DMS79 treated with DMSO at 0.1 percent for 48 hours (cell line): ENCODE data around the gene HIRA.
"Not testable (repeated sequence)": the region's sequence is repeated elsewhere in the genome, so short reads cannot be mapped to it uniquely, and the experiment has no call there.

Experiments used
- DNase-seq: peaks from one replicate; lab custom pipeline; 2025; lab: John Stamatoyannopoulos, UW

HIRA gene

GRCh38 chr22:19443544-19444211 lies 12.1 kb upstream of the HIRA start:
- DNase-seq, result no peak

GRCh38 chr22:19442166-19442565 lies 10.6 kb upstream of the HIRA start:
- no peak for DNase-seq

GRCh38 chr22:19440411-19441195 lies 9.1 kb upstream of the HIRA start:
- DNase-seq, result no peak

GRCh38 chr22:19438298-19438697 lies 6.8 kb upstream of the HIRA start:
- DNase-seq, result no peak

- DNase-seq, result not testable (repeated sequence)
Measured at GRCh38 chr22:19436444-19437161, 5.1 kb upstream of the HIRA start.

- DNase-seq, result no peak
Measured at GRCh38 chr22:19434829-19435580, 3.5 kb upstream of the HIRA start.

GRCh38 chr22:19434401-19434800 lies 2.9 kb upstream of the HIRA start:
- DNase-seq, result no peak

GRCh38 chr22:19432133-19432851 lies 759 bp upstream of the HIRA start, which contains the start of gene MRPL40:
Gene MRPL40 (plus strand): TSS chr22:19432545. CDS start chr22:19432555, 10 bp downstream.
- DNase-seq, result peak; percentile 62

GRCh38 chr22:19430890-19431541 lies 517 bp downstream of the HIRA start:
- DNase-seq, result no peak

GRCh38 chr22:19429950-19430889 lies 1.3 kb downstream of the HIRA start:
- DNase-seq, result no peak

- no peak for DNase-seq
Measured at GRCh38 chr22:19424186-19424500, 7.4 kb downstream of the HIRA start.

- no peak for DNase-seq
Measured at GRCh38 chr22:19422440-19423301, 8.9 kb downstream of the HIRA start.

- DNase-seq, result no peak
Measured at GRCh38 chr22:19420321-19420720, 11.2 kb downstream of the HIRA start.

- DNase-seq, result no peak
Measured at GRCh38 chr22:19419464-19420178, 11.9 kb downstream of the HIRA start.

- DNase-seq, result no peak
Measured at GRCh38 chr22:19419086-19419463, 12.5 kb downstream of the HIRA start.

GRCh38 chr22:19412923-19413322 lies 18.6 kb downstream of the HIRA start:
- no peak for DNase-seq

GRCh38 chr22:19412478-19412877 lies 19.1 kb downstream of the HIRA start:
- no peak for DNase-seq

- no peak for DNase-seq
Measured at GRCh38 chr22:19411690-19412045, 19.9 kb downstream of the HIRA start.
